GM12878 (cell line): ENCODE data around the gene AGBL5. TPM values are rescaled to one million over a fixed set of nuclear protein-coding genes. Genes with fewer than 3 reads are reported as not detected.

Experiments
- ATAC-seq: fragments of 200-7000 bp; cut with Tn5 transposase; 3 replicates; pipeline ENCODE4 v1.9.1; 2020; ENCODE audit warnings: mild to moderate bottlenecking, moderate library complexity
- BruUV-seq: library from RNA; stranded (reverse); fragments of 400-500 nt; replicated peaks from 2 replicates; lab custom pipeline; 2021; lab: Mats Ljungman, UMichigan
- CTCF ChIA-PET: fragments of 300-600 bp; sonication (Branson Sonifier 250); formaldehyde crosslinking; extraction: SDS; loops from one replicate; lab custom pipeline; 2021; ENCODE audit warnings: inconsistent platforms; lab: Yijun Ruan, JAX
- POLR2A ChIA-PET: fragments of 350-600 bp; formaldehyde crosslinking; extraction: SDS; loops from one replicate; lab custom pipeline; 2021; ENCODE audit warnings: inconsistent platforms; lab: Charles Lee
- RAD21 ChIA-PET: fragments of 300-600 bp; sonication (Branson Sonifier 250); formaldehyde crosslinking; loops from one replicate; lab custom pipeline; 2023; ENCODE audit warnings: antibody characterized with exemption; ENCODE audit not compliant: unreplicated experiment; lab: Charles Lee
- SMC1A ChIA-PET: fragments of 300-600 bp; sonication (Branson Sonifier 250); formaldehyde crosslinking; loops from one replicate; lab custom pipeline; 2023; ENCODE audit not compliant: unreplicated experiment, uncharacterized antibody; lab: Charles Lee
- DNase-seq: peaks from one replicate; pipeline ENCODE4 v3.0.0-alpha.2; 2011; ENCODE audit warnings: low read depth, low spot score
- FAIRE-seq: peaks from 3 replicates; lab custom pipeline; 2011; peaks lifted over from hg19 to GRCh38; lab: Jason Lieb, UNC
- H2AFZ ChIP-seq: 2 replicates; pipeline ENCODE4 v1.6.0; 2011; ENCODE audit warnings: low read depth, low read length, control low read depth; ENCODE audit not compliant: control insufficient read depth
- H3K27ac ChIP-seq: 2 replicates; pipeline ENCODE4 v1.5.1; 2011; ENCODE audit warnings: control low read depth; ENCODE audit not compliant: control insufficient read depth, insufficient read depth
- H3K27me3 ChIP-seq, 2 experiments: replicated peaks in 1 of 2; 2 replicates each; pipeline versions ENCODE4 v1.6.0 to v1.6.1; 2011; ENCODE audit warnings: low read length in 1 of 2; ENCODE audit not compliant: control insufficient read depth in 2 of 2, insufficient read depth in 2 of 2
- H3K36me3 ChIP-seq, 2 experiments: 2 replicates each; pipeline ENCODE4 v1.5.1; 2011; ENCODE audit warnings: low read length in 1 of 2; ENCODE audit not compliant: control insufficient read depth in 2 of 2, insufficient read depth in 2 of 2
- H3K4me1 ChIP-seq: 2 replicates; pipeline ENCODE4 v1.6.1; 2011; ENCODE audit warnings: mild to moderate bottlenecking, low read length, moderate library complexity, mixed read lengths; ENCODE audit not compliant: control insufficient read depth, insufficient read depth
- H3K4me2 ChIP-seq: 2 replicates; pipeline ENCODE4 v1.6.0; 2011; ENCODE audit warnings: control low read depth; ENCODE audit not compliant: control insufficient read depth, insufficient read depth
- H3K4me3 ChIP-seq: fragments of 200-600 bp; sonication (generic); 2 replicates; pipeline ENCODE4 v1.5.1; 2016
- H3K79me2 ChIP-seq: 2 replicates; pipeline ENCODE4 v1.6.0; 2011; ENCODE audit warnings: low read length; ENCODE audit not compliant: control insufficient read depth, insufficient read depth
- H3K9ac ChIP-seq: 2 replicates; pipeline ENCODE4 v1.8.0; 2011; ENCODE audit warnings: low read length, control low read depth, mixed read lengths; ENCODE audit not compliant: control insufficient read depth, insufficient read depth
- H3K9me3 ChIP-seq: replicated peaks from 3 replicates; pipeline ENCODE4 v1.5.1; 2011; ENCODE audit warnings: mild to moderate bottlenecking, low read length; ENCODE audit not compliant: control insufficient read depth, insufficient read depth
- H4K20me1 ChIP-seq: 2 replicates; pipeline ENCODE4 v1.6.0; 2011; ENCODE audit not compliant: control insufficient read depth, insufficient read depth
- BCL11A ChIP-seq: IDR thresholded peaks from 2 replicates; pipeline ENCODE4 v1.6.1; 2011; ENCODE audit warnings: low read depth, low read length
- DPF2 ChIP-seq: fragments of 450-650 bp; IDR thresholded peaks from 2 replicates; pipeline ENCODE4 v1.6.1; 2017; ENCODE audit warnings: mild to moderate bottlenecking
- LARP7 ChIP-seq: fragments of 450-650 bp; IDR thresholded peaks from 2 replicates; pipeline ENCODE4 v1.6.1; 2017; ENCODE audit warnings: mild to moderate bottlenecking
- MEF2B ChIP-seq: fragments of 450-650 bp; IDR thresholded peaks from 2 replicates; pipeline ENCODE4 v1.6.1; 2018; ENCODE audit warnings: mild to moderate bottlenecking, moderate library complexity; ENCODE audit not compliant: partially characterized antibody, poor library complexity, severe bottlenecking
- NR2F1 ChIP-seq: fragments of 450-650 bp; conservative IDR thresholded peaks from 2 replicates; pipeline ENCODE4 v1.6.1; 2017; ENCODE audit warnings: mild to moderate bottlenecking
- SMARCA5 ChIP-seq: fragments of 450-650 bp; IDR thresholded peaks from 2 replicates; pipeline ENCODE4 v1.6.1; 2017; ENCODE audit warnings: mild to moderate bottlenecking
- ZBTB40 ChIP-seq: fragments of 450-650 bp; IDR thresholded peaks from 2 replicates; pipeline ENCODE4 v1.6.1; 2016; ENCODE audit warnings: mild to moderate bottlenecking, moderate library complexity, borderline replicate concordance
- ZNF687 ChIP-seq: fragments of 450-650 bp; IDR thresholded peaks from 2 replicates; pipeline ENCODE4 v1.6.1; 2017; ENCODE audit warnings: mild to moderate bottlenecking, moderate library complexity
- WGBS: methylation state at CpG from one replicate; pipeline ENCODE4 v1.1.6; 2016; ENCODE audit warnings: low lambda C conversion rate; ENCODE audit not compliant: insufficient replicate concordance, insufficient coverage; ENCODE audit errors: missing lambda C conversion rate; 5-methylcytosine and 5-hydroxymethylcytosine counted together
- in situ Hi-C: fragments of 300-500 bp; cut with MboI; formaldehyde crosslinking; loops from 9 replicates; pipeline ENCODE4 v1.14.3; 2018; ENCODE audit warnings: mixed read lengths
- intact Hi-C: fragments of 100-400 bp; cut with micrococcal nuclease; formaldehyde crosslinking; loops from one replicate; pipeline ENCODE4 v1.14.2; 2022; ENCODE audit not compliant: unreplicated experiment
- polyA plus RNA-seq, 11 experiments: library from polyadenylated mRNA; depleted of rRNA in 4 of 11; unstranded in 6 of 11; stranded (reverse) in 5 of 11; fragments of >200 nt; fragmentation: Nextera tagmentation in 4 of 11; fragmentation: Illumina TruSeq in 1 of 11; extraction: Ambion mirVana in 4 of 11; extraction: Trizol in 1 of 11; gene quantifications; 1 replicate in 1 of 11; 2 replicates in 10 of 11; pipeline versions ENCODE4 v1.2.1 to v1.2.3, GENCODE V29; 2011 to 2016; ENCODE audit warnings: inconsistent platforms in 2 of 11, missing spikeins in 2 of 11, low read depth in 1 of 11
- total RNA-seq, 4 experiments: library from RNA; depleted of rRNA in 3 of 4; stranded (reverse); fragments of >200 nt in 3 of 4; fragmentation: Illumina TruSeq in 1 of 4; extraction: Trizol in 1 of 4; gene quantifications; 2 replicates each; pipeline versions ENCODE4 v1.2.1 to v1.2.3, GENCODE V29; 2013 to 2021
- TF ChIP-seq, protein P1 (sequence below): fragments of 450-650 bp; IDR thresholded peaks from 2 replicates; pipeline ENCODE4 v1.6.1; 2016; ENCODE audit warnings: mild to moderate bottlenecking

The AGBL5 gene
- total and polyA plus RNA-seq, 10 of the 15 experiments (the other 5 are each of a cell fraction or from before 2014, with no cell fraction given) = 1.9 to 28.5 (median 19.5) TPM

DNA sequence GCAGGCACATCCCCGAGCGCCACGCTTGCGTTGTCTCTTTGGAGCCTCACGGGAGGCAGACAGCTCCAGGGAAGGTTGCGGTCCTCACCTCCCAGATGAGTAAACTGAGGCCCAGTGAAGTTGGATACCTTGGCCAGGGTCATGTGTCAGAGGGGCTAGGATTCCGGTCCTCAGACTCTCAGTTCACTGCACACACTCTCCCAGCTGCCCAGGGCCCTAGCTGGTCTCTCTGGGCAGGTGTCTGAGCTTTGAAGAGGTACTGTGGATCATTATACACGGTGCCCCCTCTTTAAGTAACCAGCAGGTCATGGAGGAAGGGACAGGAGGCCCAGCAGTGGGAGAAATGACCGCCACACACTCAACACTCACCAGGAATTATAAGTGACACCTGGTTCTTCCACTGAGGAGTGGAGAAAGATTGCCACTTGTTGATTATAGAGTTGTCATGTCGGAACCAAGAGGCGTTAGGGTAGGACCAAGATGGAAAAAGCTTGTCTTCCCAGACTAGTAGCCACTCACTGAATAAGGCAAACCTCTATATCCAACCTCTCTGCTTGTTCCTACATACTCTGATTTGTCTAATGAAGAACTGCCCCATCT, 18.1 kb upstream of the AGBL5 start:
- peaks cover 40% of the 10 kb centered on the region for H3K79me2 ChIP-seq
- H3K4me1 ChIP-seq = peaks cover 22% of the 10 kb centered on the region
- H3K36me3 ChIP-seq = peaks cover 14 to 28% of the 10 kb centered on the region in 2 experiments
- H3K27me3 ChIP-seq = no peaks in the 10 kb centered on the region
- H2AFZ ChIP-seq = peak overlapping the region; percentile 41
- no peak for DNase-seq
- ChIA-PET CTCF (interaction anchor here (0.7 to 2.7 kb wide), 7 partner anchors 13 to 270 kb away, joined by 3 to 15 read pairs (median 3); partner anchors contain the start of gene AGBL5), SMC1A (interaction anchor here (0.7 to 3.0 kb wide), 8 partner anchors 9 to 72 kb away, joined by 3 to 18 read pairs (median 6); partner anchors contain the start of gene AGBL5), RAD21 (interaction anchor here (0.7 to 2.6 kb wide), 6 partner anchors 8 to 337 kb away, joined by 3 to 11 read pairs (median 4); partner anchors contain the start of genes AGBL5, EIF2B4 and SNX17), POLR2A (interaction anchor here (0.5 to 5.3 kb wide), 6 partner anchors 9 to 219 kb away, joined by 3 to 45 read pairs (median 6); partner anchors contain the start of genes AGBL5 and OST4)
- H3K4me2 ChIP-seq = peak overlapping the region; percentile 98
- H3K4me3 ChIP-seq = peak overlapping the region; percentile 99
- H3K9me3 ChIP-seq = no peaks in the 10 kb centered on the region
- TSS peak; percentile 82 for BruUV-seq
- in situ Hi-C loops = no loop called here
- peak overlapping the region; percentile 91 for H3K27ac ChIP-seq
- peak; percentile 11 for ATAC-seq
- H4K20me1 ChIP-seq = no peaks in the 10 kb centered on the region
- FAIRE-seq = peak; percentile 35
- TF ChIP-seq ZNF687 = no peak
- no peak for TF ChIP-seq BCL11A
- 0 out of 2 replicates have a peak, but pooled peaks have one; percentile 6 for TF ChIP-seq DPF2
- TF ChIP-seq NR2F1 = 0 out of 2 replicates have a peak, but pooled peaks have one; percentile 4
- no peak for TF ChIP-seq MEF2B
- TF ChIP-seq, protein P1, sequence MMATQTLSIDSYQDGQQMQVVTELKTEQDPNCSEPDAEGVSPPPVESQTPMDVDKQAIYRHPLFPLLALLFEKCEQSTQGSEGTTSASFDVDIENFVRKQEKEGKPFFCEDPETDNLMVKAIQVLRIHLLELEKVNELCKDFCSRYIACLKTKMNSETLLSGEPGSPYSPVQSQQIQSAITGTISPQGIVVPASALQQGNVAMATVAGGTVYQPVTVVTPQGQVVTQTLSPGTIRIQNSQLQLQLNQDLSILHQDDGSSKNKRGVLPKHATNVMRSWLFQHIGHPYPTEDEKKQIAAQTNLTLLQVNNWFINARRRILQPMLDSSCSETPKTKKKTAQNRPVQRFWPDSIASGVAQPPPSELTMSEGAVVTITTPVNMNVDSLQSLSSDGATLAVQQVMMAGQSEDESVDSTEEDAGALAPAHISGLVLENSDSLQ = peak; percentile 25; the same call in 1 of the 2 replicates
- no peak for TF ChIP-seq LARP7
- TF ChIP-seq ZBTB40 = no peak
- no peak for TF ChIP-seq SMARCA5
- intact Hi-C loops = loop anchor here (2.0 kb wide), 1 partner anchor 47 kb away; no protein-coding TSS in a partner anchor
- H3K9ac ChIP-seq = peak overlapping the region; percentile 98
- 8% methylated on average over 11 of the region's 11 CpGs for WGBS
